Endothelial cell of umbilical vein (primary cell): Measurements from ENCODE around the gene PTCSC3.

Experiments
- CTCF ChIP-seq, 2 donors: IDR thresholded peaks; 1 replicate in 1 of 2; 2 replicates in 1 of 2; pipeline ENCODE4 v1.5.1; 2011; ENCODE audit warnings: low read length in 2 of 2, mild to moderate bottlenecking in 2 of 2, moderate library complexity in 2 of 2, control low read depth in 1 of 2, inconsistent platforms in 1 of 2, low read depth in 1 of 2; ENCODE audit not compliant: insufficient read depth in 1 of 2; ENCODE audit errors: extremely low read depth in 1 of 2
- EZH2 ChIP-seq: IDR thresholded peaks from 2 replicates; pipeline ENCODE4 v1.6.1; 2012; ENCODE audit warnings: borderline replicate concordance, low read depth, mild to moderate bottlenecking, moderate library complexity, low read length, inconsistent platforms; ENCODE audit not compliant: severe bottlenecking
- POLR2AphosphoS5 ChIP-seq: IDR thresholded peaks from 2 replicates; pipeline ENCODE4 v1.6.1; 2012; ENCODE audit warnings: low read depth, mild to moderate bottlenecking, control low read depth, low read length, moderate library complexity; ENCODE audit not compliant: insufficient read depth

GRCh38 chr14:36208690-36209278 lies 32.3 kb upstream of the PTCSC3 start:
- TF ChIP-seq EZH2 = no peak
- TF ChIP-seq POLR2AphosphoS5 = no peak
- no peak for TF ChIP-seq CTCF (IDR thresholded peaks at IDR 0.05; ENCODE audit: extremely low read depth in 1 of 2, insufficient read depth in 1 of 2, low read depth in 1 of 2, low read length in 2 of 2)
